AG09319 (cell line): ENCODE data around the gene OR13J1.

Experiments used
- DNase-seq: peaks from one replicate; pipeline ENCODE4 v3.0.0-alpha.2; 2010; ENCODE audit warnings: low read depth; ENCODE audit errors: extremely low read depth
- TF ChIP-seq, protein P1 (sequence below): IDR thresholded peaks from 2 replicates; pipeline ENCODE4 v1.5.1; 2011; ENCODE audit warnings: low read depth, mild to moderate bottlenecking, inconsistent platforms, low read length, moderate library complexity

Gene OR13J1

DNA sequence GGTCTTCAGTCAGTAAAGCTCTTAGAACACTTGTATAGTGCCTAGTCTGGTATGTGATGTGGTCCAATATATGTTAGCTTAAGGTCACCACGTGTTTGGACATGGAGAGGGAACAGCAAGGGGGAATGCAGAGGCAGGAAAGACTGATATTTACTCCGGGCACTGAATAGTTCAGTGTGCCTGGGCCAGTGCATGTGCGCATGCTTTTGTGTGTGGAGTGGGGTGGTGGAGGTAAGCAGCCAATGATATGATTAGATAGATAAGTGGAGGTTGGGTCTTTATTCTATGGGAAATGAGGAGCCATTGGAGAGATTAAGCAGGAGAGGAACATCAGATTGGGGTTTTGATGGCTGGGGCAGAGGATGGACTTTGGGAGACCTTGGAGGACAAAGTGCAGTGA is 14.0 kb downstream of the OR13J1 start:
- TF ChIP-seq, protein P1, sequence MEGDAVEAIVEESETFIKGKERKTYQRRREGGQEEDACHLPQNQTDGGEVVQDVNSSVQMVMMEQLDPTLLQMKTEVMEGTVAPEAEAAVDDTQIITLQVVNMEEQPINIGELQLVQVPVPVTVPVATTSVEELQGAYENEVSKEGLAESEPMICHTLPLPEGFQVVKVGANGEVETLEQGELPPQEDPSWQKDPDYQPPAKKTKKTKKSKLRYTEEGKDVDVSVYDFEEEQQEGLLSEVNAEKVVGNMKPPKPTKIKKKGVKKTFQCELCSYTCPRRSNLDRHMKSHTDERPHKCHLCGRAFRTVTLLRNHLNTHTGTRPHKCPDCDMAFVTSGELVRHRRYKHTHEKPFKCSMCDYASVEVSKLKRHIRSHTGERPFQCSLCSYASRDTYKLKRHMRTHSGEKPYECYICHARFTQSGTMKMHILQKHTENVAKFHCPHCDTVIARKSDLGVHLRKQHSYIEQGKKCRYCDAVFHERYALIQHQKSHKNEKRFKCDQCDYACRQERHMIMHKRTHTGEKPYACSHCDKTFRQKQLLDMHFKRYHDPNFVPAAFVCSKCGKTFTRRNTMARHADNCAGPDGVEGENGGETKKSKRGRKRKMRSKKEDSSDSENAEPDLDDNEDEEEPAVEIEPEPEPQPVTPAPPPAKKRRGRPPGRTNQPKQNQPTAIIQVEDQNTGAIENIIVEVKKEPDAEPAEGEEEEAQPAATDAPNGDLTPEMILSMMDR, result no peak
- no peak for DNase-seq

DNA sequence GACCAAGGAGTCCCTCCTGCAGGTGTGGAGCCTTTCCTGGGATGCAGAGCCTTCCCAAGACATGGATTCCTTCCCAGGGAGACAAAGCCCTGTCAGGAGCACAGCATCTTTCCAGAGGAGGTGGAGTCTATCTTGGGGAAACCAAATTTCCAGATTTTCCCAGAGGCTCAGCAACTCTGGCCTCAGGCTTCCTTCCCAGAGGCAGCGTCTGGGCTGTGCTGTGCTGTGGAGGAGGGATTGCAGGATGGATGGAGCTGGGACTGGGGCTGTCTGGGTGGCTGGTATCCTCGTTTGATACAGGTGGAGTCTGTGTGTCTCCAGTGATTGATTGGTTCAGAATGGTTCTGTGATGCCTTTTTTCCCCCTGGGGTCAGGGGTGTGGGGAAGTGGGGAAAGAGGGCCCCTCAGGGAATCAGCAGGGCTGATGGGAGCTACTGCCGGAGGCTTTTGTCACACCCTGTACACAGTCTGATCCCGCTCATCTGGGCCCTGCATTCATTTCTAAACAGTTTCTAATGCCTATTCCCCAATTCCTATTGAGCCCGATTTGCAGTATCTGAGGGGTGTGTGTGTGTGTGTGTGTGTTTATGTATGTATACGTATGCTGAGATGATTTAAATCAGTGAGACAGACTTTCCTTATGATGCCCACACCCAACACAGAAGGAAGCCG is 16.0 kb downstream of the OR13J1 start:
- DNase-seq, result no peak
- TF ChIP-seq, protein P1, result no peak

DNA sequence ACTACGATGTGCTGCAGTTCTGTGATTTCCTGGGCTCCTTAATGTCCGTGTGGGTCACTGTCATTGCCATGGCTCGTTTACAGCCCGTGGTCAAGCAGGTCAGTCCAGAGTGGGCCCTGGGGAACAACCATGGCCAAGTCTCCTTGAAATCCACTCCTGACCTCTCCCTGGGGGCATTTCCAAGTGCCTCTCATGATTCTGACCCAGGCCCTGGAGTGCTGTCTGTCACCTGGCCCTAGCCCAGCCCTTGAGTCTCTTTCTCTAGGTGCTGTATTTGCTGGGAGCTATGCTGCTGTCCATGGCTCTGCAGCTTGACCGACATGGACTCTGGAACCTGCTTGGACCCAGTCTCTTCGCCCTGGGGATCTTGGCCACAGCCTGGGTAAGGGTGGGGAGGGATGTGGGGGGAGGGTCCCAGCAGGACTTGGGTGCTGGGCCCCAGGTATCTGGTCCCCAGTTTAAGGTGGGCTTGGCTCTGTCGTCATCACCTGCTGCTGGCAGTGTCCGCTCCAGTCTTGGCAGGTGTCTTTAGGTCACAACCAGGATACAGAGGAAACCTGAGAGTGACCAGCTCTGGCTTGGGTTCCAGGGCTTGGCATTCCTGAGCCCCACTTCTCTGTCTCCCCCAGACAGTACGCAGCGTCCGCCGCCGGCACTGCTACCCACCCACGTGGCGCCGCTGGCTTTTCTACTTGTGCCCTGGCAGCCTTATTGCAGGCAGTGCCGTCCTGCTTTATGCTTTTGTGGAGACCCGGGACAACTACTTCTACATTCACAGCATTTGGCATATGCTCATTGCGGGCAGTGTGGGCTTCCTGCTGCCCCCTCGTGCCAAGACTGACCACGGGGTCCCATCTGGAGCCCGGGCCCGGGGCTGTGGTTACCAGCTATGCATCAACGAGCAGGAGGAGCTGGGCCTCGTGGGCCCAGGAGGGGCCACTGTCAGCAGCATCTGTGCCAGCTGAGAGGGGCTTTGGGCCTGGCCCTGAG is 17.0 kb downstream of the OR13J1 start:
- DNase-seq, result no peak
- TF ChIP-seq, protein P1, result no peak

DNA sequence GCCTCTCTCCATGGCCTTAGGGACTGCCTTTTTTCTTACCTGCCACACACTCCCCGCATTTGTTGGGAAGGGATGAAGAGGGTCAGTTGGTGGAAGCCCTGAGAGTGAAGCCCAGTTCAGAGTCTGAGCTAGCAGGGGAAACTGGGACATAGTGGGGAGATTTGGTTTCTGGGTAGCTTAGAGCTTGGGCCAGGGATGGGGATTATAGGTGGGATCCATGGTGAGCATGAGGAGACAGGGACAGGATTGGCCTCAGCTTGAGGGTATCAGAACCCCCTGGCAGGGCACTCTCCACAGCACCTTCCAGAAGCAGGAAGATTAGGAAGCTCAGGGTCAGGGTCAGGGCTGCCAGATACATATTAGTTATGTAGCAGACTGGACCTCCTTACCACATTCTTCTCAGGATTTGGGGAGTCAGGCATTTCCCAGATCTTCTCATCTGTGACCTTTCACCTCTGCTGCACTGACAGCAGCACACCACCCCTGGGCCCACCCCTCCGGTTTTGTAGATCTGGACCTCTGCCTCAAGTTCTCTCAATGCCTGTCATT is 17.9 kb downstream of the OR13J1 start:
- no peak for DNase-seq
- TF ChIP-seq, protein P1, result no peak

DNA sequence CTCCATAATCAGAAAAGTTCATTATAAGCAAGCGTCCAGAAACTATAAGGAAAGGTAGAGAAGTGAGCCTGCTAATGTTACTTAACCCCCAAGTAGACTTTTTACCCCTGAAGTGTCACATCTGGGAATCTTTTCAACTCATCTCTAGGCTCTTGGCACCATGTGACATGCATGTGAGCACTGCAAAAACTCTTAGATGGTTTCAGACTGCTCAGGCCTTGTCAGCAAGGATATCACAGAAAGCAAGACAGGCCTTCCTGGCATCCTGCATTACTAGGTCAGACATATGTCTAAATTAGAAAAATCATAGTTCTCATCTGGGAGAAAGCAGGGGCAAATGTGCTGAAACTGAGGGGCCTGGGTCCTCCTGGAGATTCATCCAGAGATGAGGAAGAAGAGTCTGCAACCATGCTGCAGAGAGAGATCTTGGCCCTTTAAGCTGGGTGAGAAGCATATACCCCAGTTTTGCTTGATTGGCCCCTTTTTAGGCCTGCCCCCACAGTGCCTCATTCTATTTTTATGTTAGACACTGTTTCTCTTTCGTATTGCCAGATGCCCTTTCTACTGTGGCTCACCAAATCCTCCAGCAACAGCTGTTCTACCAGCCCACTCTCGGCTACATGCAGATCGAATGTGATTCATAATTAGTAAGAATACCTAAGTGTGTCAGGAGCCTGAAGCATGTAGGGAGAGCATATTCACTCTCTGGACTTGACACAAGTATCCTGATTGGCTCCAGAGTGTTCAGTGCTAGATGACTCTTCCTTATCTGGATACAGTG is 22.2 kb downstream of the OR13J1 start:
- TF ChIP-seq, protein P1, result no peak
- DNase-seq, result peak; percentile 57

DNA sequence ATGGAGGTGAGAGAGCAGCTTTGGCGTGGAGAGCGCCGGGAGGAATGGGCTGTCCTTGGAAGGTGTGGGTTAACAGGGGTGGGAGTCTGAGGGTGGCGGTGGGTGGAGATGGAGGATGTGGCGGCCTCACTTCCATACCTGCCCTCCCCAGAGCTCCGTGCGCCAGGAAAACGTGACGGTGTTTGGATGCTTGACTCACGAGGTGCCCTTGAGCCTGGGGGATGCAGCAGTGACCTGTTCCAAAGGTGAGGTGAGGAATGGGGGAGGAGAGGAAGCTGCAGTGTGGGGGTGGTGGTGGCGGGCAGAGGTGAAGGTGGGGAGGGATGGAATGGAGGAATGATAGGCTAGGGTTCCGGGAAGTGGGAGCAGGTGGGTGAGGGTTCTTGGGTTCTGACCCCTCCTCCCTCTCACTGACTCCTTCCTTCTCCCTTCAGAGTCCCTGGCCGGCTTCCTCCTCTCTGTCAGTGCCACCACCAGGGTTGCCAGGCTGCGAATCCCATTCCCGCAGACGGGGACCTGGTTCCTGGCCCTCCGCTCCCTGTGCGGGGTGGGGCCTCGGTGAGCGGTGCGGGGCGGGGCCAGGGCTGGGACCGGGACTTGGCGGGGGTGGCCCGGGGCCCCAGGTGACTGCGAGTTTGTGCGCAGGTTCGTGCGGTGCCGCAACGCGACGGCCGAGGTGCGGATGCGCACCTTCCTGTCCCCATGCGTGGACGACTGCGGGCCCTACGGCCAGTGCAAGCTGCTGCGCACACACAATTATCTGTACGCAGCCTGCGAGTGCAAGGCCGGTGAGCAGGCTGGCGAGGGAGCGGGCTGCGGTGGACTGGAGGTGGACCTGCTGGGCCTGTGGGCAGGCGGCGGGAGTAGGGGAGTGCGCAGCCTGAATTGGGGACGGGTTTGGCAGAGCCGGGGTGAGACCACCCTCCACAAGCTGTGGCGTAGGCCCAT is 24.1 kb downstream of the OR13J1 start:
- TF ChIP-seq, protein P1, result no peak
- no peak for DNase-seq
